ENCODE data around the gene VAMP8.

GRCh38 chr2:85566265-85566664 is 11.1 kb upstream of the VAMP8 start:
- no peak for TF ChIP-seq CTCF (IDR thresholded peaks at IDR 0.05)
- TF ChIP-seq EZH2 (IDR thresholded peaks at IDR 0.05) = no peak

Measured in neural progenitor cell (in vitro differentiated cells).